HUES6 (cell line): ENCODE data around the gene FOXO6.

ENCODE experiments used
- H3K27ac ChIP-seq: 2 replicates; pipeline ENCODE4 v1.7.0; 2013; ENCODE audit warnings: low read depth, mild to moderate bottlenecking, low read length, inconsistent platforms
- H3K27me3 ChIP-seq: 2 replicates; pipeline ENCODE4 v1.6.1; 2013; ENCODE audit warnings: low read length; ENCODE audit not compliant: control insufficient read depth, insufficient read depth
- H3K36me3 ChIP-seq: 2 replicates; pipeline ENCODE4 v1.6.1; 2013; ENCODE audit warnings: low read length; ENCODE audit not compliant: control insufficient read depth, insufficient read depth
- H3K4me1 ChIP-seq: 2 replicates; pipeline ENCODE4 v1.6.1; 2013; ENCODE audit warnings: low read length; ENCODE audit not compliant: control insufficient read depth, insufficient read depth
- H3K4me3 ChIP-seq: 2 replicates; pipeline ENCODE4 v1.5.1; 2013; ENCODE audit warnings: low read depth, low read length
- H3K9ac ChIP-seq: one replicate; pipeline ENCODE4 v1.6.1; 2013; ENCODE audit warnings: mild to moderate bottlenecking, low read length
- H3K9me3 ChIP-seq: 2 replicates; pipeline ENCODE4 v1.6.1; 2013; ENCODE audit warnings: low read depth, low read length; ENCODE audit not compliant: control insufficient read depth, insufficient read depth

The FOXO6 gene

GRCh38 chr1:41360786-41361494 is at the start of gene FOXO6:
TSS of gene FOXO6 (plus strand) at chr1:41361434.
- Histone ChIP-seq H3K27me3 (peaks cover 86% of the 10 kb centered on the region), H3K9me3 (no peaks in the 10 kb centered on the region), H3K4me3 (peak within 1 kb of the TSS; percentile 63), H3K4me1 (peaks cover 53% of the 10 kb centered on the region), H3K27ac (no peak within 1 kb of the TSS), H3K9ac (no peak within 1 kb of the TSS), H3K36me3 (no peaks in the 10 kb centered on the region)

- Histone ChIP-seq H3K4me1 (peaks cover 12% of the 10 kb centered on the region), H3K36me3 (no peaks in the 10 kb centered on the region), H3K9ac (no peak overlapping the region), H3K27ac (no peak overlapping the region), H3K9me3 (peaks cover 1% of the 10 kb centered on the region; the same call in 1 of the 2 replicates), H3K4me3 (no peak overlapping the region), H3K27me3 (no peaks in the 10 kb centered on the region)
Observed at GRCh38 chr1:41312991-41313645, 48.1 kb upstream of the FOXO6 start.

GRCh38 chr1:41313661-41314131 is 47.5 kb upstream of the FOXO6 start:
- Histone ChIP-seq H3K27me3 (no peaks in the 10 kb centered on the region), H3K9ac (no peak overlapping the region), H3K4me1 (peaks cover 12% of the 10 kb centered on the region), H3K27ac (no peak overlapping the region), H3K4me3 (no peak overlapping the region), H3K9me3 (no peaks in the 10 kb centered on the region), H3K36me3 (no peaks in the 10 kb centered on the region)

GRCh38 chr1:41314376-41315145 is 46.7 kb upstream of the FOXO6 start:
- no peak overlapping the region for H3K9ac ChIP-seq
- H3K4me3 ChIP-seq: no peak overlapping the region
- no peak overlapping the region for H3K27ac ChIP-seq
- no peaks in the 10 kb centered on the region for H3K27me3 ChIP-seq
- no peaks in the 10 kb centered on the region for H3K36me3 ChIP-seq
- no peaks in the 10 kb centered on the region for H3K9me3 ChIP-seq
- H3K4me1 ChIP-seq: peaks cover 13% of the 10 kb centered on the region

- H3K4me3 ChIP-seq: no peak overlapping the region
- H3K9me3 ChIP-seq: no peaks in the 10 kb centered on the region
- no peak overlapping the region for H3K9ac ChIP-seq
Observed at GRCh38 chr1:41315146-41315822, 46.0 kb upstream of the FOXO6 start.

GRCh38 chr1:41315871-41316270 is 45.4 kb upstream of the FOXO6 start:
- Histone ChIP-seq H3K4me1 (peaks cover 23% of the 10 kb centered on the region), H3K27ac (no peak overlapping the region), H3K4me3 (no peak overlapping the region), H3K27me3 (no peaks in the 10 kb centered on the region), H3K9me3 (no peaks in the 10 kb centered on the region), H3K36me3 (no peaks in the 10 kb centered on the region), H3K9ac (no peak overlapping the region)

More at GRCh38 chr1:41315146-41315822, 46.0 kb upstream of the FOXO6 start:
- Histone ChIP-seq H3K36me3 (no peaks in the 10 kb centered on the region), H3K27ac (no peak overlapping the region), H3K27me3 (no peaks in the 10 kb centered on the region), H3K4me1 (peaks cover 20% of the 10 kb centered on the region)

GRCh38 chr1:41317361-41317760 is 43.9 kb upstream of the FOXO6 start:
- Histone ChIP-seq H3K4me3 (no peak overlapping the region), H3K36me3 (no peaks in the 10 kb centered on the region), H3K27ac (no peak overlapping the region), H3K9ac (no peak overlapping the region), H3K9me3 (no peaks in the 10 kb centered on the region), H3K27me3 (no peaks in the 10 kb centered on the region), H3K4me1 (peaks cover 23% of the 10 kb centered on the region)

- Histone ChIP-seq H3K9ac (no peak overlapping the region), H3K4me1 (peaks cover 23% of the 10 kb centered on the region), H3K4me3 (no peak overlapping the region), H3K27ac (no peak overlapping the region), H3K27me3 (no peaks in the 10 kb centered on the region), H3K9me3 (no peaks in the 10 kb centered on the region), H3K36me3 (no peaks in the 10 kb centered on the region)
Observed at GRCh38 chr1:41318135-41318534, 43.1 kb upstream of the FOXO6 start.

- Histone ChIP-seq H3K27me3 (no peaks in the 10 kb centered on the region), H3K4me3 (no peak overlapping the region), H3K27ac (no peak overlapping the region), H3K36me3 (no peaks in the 10 kb centered on the region), H3K4me1 (peaks cover 23% of the 10 kb centered on the region), H3K9ac (no peak overlapping the region), H3K9me3 (no peaks in the 10 kb centered on the region)
Observed at GRCh38 chr1:41319106-41319755, 42.0 kb upstream of the FOXO6 start.
